NCI-H526 (cell line): ENCODE measurements around the gene NFATC4.
"Not testable (repeated sequence)": the region's sequence is repeated elsewhere in the genome, so short reads cannot be mapped to it uniquely, and the experiment has no call there.

Experiments
- DNase-seq, 2 experiments: peaks; one replicate each; lab custom pipeline; 2025; lab: John Stamatoyannopoulos, UW

The NFATC4 gene

DNA sequence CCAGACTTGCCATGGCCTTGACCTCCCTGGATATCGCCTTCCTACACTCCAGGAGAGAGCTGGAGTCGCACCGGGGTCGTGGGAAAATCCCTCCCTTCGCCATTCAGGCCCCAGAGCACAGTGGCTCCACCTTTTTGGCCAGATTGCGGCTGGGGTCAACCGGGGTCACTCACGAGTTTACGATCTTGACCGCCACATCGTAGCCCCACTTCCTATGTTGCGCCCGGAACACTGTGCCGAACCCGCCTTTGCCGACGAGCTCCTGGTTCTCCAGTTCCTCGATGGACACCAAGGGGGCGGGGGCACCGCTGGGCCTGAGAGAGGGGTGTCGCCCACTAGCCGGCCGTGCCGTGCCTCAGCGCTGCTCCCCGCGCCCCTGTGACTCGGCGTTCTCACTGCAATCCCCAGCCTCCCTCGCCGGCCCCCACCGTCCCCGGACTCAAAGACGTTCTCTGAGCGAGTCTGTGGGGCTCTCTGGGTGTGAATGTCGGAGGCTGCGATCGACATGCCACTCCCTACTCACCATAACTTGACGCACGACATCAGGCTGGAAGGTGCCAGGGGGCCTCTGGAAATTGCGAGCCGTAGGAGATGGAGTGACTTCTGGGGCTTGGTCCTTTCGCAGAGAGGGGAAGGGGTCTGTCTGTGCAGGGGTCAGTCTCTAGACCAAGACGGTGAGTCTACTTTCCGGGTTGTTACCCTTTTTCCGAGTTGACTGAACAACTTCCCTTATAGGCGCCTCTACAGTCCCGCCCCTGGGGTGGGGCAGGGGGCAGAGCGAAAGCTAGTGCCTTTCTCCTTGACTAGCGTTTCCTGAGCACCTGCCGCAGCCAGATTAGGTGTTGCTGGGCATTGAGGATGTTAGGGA lies 28.5 kb upstream of the NFATC4 start, which contains the start of gene RIPK3:
Gene RIPK3 (minus strand): TSS at position 708 of the 868 bp plus-strand sequence. CDS start 165 bp downstream, at position 543.
- no peak for DNase-seq

GRCh38 chr14:24340606-24341005 lies 27.4 kb upstream of the NFATC4 start:
- peak in 1 of 2 experiments; percentile 23 for DNase-seq

DNA sequence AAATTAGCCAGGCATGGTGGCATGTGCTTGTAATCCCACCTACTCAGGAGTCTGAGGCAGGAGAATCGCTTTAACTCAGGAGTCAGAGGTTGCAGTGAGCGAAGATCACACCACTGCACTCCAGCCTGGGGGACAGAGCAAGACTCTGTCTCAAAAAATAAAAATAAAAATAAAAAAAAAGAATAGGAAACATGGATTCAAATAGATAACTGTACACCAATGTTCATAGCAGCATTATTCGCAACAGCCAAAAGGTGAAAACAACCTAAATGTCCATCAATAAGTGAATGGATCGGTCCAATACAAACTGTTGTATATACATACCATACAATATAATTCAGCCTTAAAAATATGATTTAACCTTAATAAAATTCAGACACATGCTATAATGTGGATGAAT lies 25.1 kb upstream of the NFATC4 start:
- DNase-seq = no peak

DNA sequence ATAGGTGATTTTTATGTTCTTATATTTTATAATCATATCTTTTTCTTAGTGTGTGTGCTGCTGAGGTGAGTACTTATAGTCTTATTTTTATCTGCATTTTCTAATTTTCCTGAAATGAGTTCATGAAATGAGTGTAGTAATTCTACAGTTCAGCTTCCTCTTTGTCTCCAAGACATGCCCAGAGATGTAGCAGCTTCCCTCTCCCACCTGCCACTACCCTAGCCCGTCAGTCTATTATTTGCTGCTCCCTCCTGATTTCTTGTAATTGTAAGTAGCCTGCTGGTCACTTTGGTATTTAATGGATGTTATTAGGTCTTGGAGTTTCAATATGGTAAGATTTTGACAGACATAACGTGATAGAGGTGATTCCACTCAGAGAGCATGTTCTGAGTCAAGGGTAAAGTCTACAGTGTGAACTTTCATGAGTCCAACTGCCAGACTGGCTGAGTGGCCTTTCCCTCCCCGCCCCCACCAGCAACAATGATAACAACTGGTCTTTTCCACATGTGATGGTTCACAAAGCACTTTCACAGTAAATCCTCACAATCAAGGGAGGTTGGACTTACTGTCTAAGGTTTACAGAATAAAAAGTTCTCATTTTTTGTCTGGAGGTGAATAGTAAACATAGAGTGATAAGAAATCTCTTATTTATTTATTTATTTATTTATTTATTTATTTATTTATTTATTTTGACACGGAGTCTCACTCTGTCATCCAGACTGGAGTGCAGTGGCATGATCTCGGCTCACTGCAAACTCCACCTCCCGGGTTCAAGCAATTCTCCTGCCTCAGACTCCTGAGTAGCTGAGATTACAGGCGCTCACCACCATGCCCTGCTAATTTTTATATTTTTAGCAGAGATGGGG lies 24.0 kb upstream of the NFATC4 start:
- DNase-seq = no peak

GRCh38 chr14:24347134-24347533 lies 20.9 kb upstream of the NFATC4 start:
- no peak for DNase-seq

- no peak for DNase-seq
These were observed 19.8 kb upstream of the NFATC4 start for GRCh38 chr14:24348186-24348585.

DNA sequence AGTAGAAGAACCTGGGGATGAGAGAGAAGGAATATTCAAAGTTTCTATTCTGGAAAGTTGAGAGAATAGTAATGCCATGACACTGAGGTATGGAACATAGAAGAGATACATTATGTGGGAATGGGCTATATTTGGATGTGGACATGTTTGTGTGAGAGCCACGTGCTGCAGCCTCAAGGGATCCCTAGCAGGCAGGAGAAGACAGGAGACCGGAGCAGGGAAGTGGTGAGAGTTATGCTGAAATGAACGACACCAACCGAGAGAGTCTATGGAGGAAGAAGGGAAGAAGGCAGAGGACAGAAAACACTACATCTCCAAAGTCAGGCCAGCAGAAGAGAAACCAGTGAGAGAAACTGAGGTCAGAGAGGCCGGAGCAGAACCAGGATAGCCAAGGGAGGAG lies 18.2 kb upstream of the NFATC4 start:
- DNase-seq = no peak

GRCh38 chr14:24351517-24351916 lies 16.5 kb upstream of the NFATC4 start:
- DNase-seq = peak in 1 of 2 experiments; percentile 49

DNA sequence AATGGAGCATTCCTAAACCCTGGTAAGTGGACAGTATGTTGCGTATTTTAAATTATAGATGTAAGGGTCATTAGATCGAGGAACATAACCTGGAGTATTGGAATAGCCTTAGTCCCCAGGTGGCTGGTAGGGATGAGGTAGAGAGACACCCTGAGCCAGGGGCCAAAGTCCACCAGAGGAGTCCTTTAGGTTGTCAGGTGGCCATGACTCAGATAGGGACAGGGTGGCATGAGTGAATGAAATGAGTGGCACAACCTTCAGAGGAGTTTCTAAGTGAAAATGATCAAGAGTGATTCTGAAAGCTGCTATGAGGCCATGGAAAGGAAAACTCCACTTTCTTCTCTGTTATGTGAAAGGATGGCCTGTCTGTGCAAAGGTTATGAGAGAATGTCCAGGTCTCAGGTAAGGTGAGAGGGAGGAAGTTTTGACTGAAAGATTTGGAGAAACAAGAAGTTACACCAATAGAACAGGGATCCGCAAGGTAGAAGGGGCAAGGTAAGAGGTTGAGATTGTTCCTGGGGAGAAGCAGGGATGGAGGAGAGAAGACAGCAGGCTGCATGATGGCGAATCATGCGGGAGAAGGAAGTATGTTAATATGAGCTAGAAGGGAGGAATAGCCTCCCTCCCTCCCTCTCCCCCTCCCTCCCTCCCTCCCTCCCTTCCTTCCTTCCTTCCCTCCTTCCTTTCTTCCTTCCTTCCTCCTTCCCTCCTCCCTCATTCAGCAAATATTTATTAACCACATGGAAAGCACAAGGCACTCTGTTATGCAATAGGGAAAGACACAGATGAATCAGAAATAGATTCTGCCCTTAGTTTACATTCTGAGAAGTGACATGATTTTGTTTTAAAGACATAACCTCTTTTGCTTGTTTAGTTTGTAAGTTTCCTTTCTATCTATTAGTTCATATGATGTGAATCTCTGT lies 14.2 kb upstream of the NFATC4 start:
- no peak for DNase-seq

DNA sequence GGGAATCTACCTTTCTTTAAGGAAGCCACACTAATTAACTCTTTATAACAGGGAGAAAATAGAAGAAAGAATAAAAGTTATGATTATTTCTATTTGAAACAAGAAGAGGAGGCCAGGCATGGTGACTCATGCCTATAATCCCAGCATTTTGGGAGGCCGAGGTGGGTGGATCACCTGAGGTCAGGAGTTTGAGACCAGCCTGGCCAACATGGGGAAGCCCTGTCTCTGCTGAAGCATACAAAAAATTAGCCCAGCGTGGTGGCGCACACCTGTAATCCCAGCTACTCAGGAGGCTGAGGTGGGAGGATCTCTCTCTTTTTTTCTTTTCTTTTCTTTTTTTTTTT lies 13.5 kb upstream of the NFATC4 start:
- not testable (repeated sequence) for DNase-seq

DNA sequence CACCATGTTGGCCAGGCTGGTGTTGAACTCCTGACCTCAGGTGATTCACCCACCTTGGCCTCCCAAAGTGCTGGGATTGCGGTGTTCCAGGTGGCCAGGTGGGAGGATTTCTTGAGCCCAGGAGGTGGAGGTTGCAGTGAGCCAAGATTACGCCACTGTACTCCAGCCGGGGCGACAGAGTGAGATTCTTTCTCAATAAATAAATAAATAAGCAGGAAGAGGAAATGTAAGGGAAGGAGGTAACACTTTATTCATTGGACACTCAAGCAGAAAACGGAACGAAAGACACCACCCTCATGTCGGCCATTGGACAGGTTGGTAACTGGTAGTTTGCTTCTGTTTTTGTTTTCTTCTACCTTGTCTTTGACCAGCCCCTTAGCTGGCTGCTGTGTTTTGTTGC lies 13.0 kb upstream of the NFATC4 start:
- DNase-seq = no peak

GRCh38 chr14:24356208-24356607 lies 11.8 kb upstream of the NFATC4 start:
- DNase-seq = no peak

- DNase-seq = no peak
These were observed 7.7 kb upstream of the NFATC4 start for GRCh38 chr14:24360281-24360680.

DNA sequence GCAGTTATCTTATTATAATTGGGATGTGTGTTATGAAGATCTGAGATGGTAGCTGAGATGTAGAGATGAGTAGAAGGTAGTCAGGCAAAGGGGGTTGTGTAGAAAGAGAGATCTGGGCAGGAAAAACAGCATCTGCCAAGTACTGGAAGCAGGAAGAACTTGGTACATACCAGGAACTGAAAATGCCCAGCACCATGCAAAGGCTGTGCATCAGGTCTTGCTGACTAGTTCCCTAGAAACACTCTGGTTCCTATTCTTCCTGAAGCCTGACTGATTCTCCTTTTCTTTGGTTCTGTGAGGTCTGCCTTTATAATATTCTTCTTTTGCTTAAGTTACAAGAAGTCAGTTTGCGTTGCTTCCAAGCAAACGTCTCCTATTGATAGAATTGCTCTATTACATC lies 6.7 kb upstream of the NFATC4 start:
- DNase-seq = no peak

GRCh38 chr14:24362241-24362960 lies 5.6 kb upstream of the NFATC4 start:
- no peak for DNase-seq

DNA sequence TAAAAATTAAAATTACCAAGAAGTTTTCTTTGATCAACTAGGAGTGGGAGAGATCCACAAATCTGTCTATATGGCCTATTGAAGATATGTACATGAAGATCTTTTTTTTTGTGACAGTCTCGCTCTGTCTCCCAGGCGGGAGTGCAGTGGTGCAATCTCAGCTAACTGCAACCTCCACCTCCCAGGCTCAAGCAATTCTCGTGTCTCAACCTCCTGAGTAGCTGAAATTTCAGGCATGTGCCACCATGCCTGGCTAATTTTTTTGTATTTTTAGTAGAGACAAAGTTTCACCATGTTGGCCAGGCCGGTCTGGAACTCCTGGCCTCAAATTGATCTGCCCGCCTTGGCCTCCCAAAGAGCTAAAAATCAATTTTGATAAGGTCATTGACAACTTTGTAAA lies 4.6 kb upstream of the NFATC4 start:
- no peak for DNase-seq

GRCh38 chr14:24364841-24365240 lies 3.1 kb upstream of the NFATC4 start:
- DNase-seq = no peak

GRCh38 chr14:24365600-24366412 lies 2.2 kb upstream of the NFATC4 start:
- peak; percentile 75 to 96 for DNase-seq

DNA sequence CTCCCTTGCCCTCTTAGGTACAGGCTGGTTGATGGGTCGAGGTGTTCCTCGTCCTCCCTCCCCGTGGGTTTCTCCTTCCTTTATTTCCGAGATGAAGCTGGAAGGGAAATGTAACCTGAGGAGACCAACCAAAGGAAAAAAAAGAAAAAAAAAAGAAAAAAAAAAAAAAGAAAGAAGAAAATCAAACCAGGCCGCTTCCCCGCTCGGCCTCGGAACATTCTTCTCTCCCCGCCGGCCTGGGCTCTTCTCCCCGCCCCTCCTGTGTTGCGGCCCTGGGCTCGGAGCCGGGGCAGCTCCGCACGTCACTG lies 1.6 kb upstream of the NFATC4 start:
- no peak for DNase-seq

GRCh38 chr14:24366721-24367513 lies 1.1 kb upstream of the NFATC4 start:
- DNase-seq = peak; percentile 99
